Upper lobe of right lung (tissue), 1 donor: Measurements from ENCODE around the gene COL15A1. TPM values are rescaled to one million over a fixed set of nuclear protein-coding genes. Genes with fewer than 3 reads are reported as not detected.

Experiments used
- ATAC-seq: fragments of 200-7000 bp; cut with Tn5 transposase; one replicate; pipeline ENCODE4 v1.9.1; 2020; ENCODE audit warnings: mild to moderate bottlenecking, moderate library complexity
- DNase-seq: peaks from one replicate; pipeline ENCODE4 v3.0.0-alpha.2; 2020
- H3K27ac ChIP-seq: fragments of 200-600 bp; one replicate; pipeline ENCODE4 v1.8.0; 2022
- H3K27me3 ChIP-seq: fragments of 200-600 bp; one replicate; pipeline ENCODE4 v1.8.0; 2022; ENCODE audit warnings: mild to moderate bottlenecking
- H3K36me3 ChIP-seq: fragments of 200-600 bp; one replicate; pipeline ENCODE4 v1.8.0; 2022
- H3K4me1 ChIP-seq: fragments of 200-600 bp; one replicate; pipeline ENCODE4 v1.8.0; 2022
- H3K4me3 ChIP-seq: fragments of 200-600 bp; one replicate; pipeline ENCODE4 v1.8.0; 2022; ENCODE audit warnings: mild to moderate bottlenecking
- H3K9me3 ChIP-seq: fragments of 200-600 bp; one replicate; pipeline ENCODE4 v1.8.0; 2022
- intact Hi-C: fragments of 100-400 bp; cut with DNase I; formaldehyde crosslinking; loops from one replicate; pipeline ENCODE4 v1.11.0; 2022
- total RNA-seq: library from RNA; stranded (reverse); fragmentation: NEBNext Ultra II Directional; extraction: Animal tissue kit (Norgen Biotek cat#: 25700); gene quantifications from one replicate; pipeline ENCODE4 v1.2.1, GENCODE V29; 2021
- TF ChIP-seq, protein P1 (sequence below): fragments of 200-600 bp; IDR thresholded peaks from one replicate; pipeline ENCODE4 v1.8.0; 2022; ENCODE audit warnings: antibody characterized with exemption
- donor health status: DM: no; HTN: yes; CAD: no; lungs with severe emphysema.

Gene COL15A1
- total RNA-seq, 1 donor from 2014 or later, result 8.0 TPM

DNA sequence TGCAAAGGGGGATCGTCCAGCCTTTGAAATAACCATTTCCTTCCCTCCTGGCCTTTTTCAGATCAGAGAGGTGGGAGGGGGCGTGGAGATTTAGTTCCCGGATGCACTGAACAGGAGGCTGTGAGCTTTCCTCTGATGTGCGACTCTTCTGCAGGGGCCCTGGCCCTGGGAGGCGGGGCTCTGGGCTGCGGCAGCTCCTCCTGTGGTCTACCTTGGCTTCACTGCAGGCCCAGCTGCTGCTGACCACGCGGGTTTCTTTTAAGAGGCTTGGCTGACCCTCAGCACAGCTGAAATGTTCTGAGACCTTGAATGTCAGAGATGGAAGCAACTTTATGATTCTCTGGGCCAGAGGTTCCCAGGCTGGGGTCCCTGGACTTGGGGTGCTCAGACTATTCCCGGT, 27.0 kb upstream of the COL15A1 start:
- ATAC-seq (peak; percentile 35), DNase-seq (no peak)
- Histone ChIP-seq H3K9me3 (no peaks in the 10 kb centered on the region), H3K36me3 (no peaks in the 10 kb centered on the region), H3K4me1 (peaks cover 11% of the 10 kb centered on the region), H3K27me3 (no peaks in the 10 kb centered on the region), H3K27ac (no peak overlapping the region), H3K4me3 (no peak overlapping the region)
- intact Hi-C loops, result no loop called here
- TF ChIP-seq, protein P1, sequence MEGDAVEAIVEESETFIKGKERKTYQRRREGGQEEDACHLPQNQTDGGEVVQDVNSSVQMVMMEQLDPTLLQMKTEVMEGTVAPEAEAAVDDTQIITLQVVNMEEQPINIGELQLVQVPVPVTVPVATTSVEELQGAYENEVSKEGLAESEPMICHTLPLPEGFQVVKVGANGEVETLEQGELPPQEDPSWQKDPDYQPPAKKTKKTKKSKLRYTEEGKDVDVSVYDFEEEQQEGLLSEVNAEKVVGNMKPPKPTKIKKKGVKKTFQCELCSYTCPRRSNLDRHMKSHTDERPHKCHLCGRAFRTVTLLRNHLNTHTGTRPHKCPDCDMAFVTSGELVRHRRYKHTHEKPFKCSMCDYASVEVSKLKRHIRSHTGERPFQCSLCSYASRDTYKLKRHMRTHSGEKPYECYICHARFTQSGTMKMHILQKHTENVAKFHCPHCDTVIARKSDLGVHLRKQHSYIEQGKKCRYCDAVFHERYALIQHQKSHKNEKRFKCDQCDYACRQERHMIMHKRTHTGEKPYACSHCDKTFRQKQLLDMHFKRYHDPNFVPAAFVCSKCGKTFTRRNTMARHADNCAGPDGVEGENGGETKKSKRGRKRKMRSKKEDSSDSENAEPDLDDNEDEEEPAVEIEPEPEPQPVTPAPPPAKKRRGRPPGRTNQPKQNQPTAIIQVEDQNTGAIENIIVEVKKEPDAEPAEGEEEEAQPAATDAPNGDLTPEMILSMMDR, result no peak

DNA sequence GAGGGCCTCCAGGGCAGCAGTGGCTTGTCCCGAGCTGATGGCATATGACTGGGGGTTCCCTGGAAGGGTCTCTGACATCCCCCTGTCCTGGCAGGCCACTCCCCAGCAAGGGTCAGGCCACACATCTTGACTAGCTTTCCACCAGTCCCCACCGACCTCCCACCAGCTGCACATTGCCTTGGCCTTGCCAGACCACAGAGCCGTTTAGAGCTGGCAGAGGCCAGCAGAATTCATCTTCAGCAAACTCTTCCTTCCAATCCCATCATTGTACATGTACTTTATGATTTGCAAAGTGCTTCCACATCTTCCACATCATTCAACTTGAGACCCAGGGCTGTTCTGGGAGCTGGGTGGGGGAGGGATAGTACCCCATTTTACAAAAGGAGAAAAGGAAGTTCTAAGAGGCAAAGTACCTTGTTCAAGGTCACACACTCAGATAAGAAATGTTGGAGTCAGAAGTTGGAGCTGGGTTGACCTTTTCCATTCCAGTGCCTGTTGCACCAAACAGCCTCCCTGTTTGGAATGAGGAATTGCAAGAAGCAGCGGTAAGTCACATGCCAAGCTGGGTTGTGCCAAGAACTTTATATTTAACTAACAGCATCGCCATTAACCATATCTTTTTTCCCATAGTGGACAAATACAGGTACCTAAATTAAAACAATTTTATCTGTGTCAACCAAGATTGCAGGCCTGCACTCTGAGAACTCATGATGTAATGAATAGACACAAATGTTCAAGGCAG, 25.8 kb upstream of the COL15A1 start:
- Histone ChIP-seq H3K4me3 (no peak overlapping the region), H3K27ac (no peak overlapping the region), H3K4me1 (peaks cover 14% of the 10 kb centered on the region), H3K36me3 (no peaks in the 10 kb centered on the region), H3K27me3 (no peaks in the 10 kb centered on the region), H3K9me3 (no peaks in the 10 kb centered on the region)
- DNase-seq (no peak), ATAC-seq (no peak)
- TF ChIP-seq, protein P1, result no peak
- intact Hi-C loops, result no loop called here

DNA sequence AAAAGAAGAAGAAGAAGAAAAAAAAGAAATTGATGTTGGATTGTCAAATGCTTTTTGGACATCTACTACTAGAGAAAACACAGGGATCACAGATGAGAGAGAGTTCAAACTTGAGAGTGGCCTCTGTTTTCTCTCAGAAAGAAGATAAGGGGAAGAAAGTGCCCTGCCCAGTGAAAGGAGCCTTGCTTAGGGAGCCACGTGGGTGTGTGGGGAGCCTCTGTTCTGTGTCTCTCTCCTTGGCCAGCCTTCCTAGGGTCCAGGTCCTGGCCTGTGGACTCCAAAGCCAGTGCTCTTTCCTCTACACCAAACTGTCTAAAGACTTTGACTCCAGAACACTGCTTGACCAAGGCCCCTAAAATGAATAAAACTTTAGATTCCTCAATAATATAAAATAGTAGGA, 22.0 kb upstream of the COL15A1 start:
- Histone ChIP-seq H3K9me3 (no peaks in the 10 kb centered on the region), H3K27ac (no peak overlapping the region), H3K27me3 (no peaks in the 10 kb centered on the region), H3K4me3 (no peak overlapping the region), H3K36me3 (no peaks in the 10 kb centered on the region), H3K4me1 (peaks cover 16% of the 10 kb centered on the region)
- ATAC-seq, result no peak
- intact Hi-C loops, result no loop called here
- TF ChIP-seq, protein P1, result no peak
- DNase-seq, result no peak

DNA sequence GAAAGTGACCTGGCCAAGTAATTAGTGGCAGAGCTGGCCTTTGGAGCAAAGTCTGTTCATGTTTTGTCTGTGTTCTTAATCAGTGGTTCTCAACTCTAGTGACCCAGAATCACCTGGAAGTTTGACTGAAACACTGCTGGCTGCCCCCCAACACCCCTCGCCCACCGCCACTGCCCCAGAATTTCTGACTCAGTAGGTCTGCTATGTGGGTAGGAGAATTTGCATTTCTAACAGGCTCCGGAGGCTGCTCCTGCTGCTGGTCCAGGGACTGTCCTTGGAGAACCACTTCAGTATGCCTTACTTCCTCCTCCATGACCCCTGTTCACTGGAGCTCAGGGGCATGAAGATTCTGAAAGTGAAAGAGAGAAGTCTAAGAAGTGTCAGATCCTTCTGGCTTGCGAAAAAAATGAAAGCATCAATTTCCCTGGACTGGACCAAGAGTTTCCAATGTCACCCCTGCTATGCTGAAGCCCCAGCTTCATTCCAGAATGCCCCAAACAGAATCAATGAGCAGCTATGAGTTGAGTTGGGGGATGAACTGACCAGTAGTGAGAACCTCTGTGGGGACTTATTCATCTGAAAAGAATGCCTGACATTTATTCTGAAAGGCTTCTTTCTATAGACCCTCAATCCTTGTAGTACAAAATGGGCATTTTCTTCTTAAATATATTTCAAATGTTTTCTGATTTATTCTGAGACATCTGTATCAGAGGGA, 20.8 kb upstream of the COL15A1 start:
- ATAC-seq, result peak; percentile 85
- DNase-seq, result no peak
- TF ChIP-seq, protein P1, result no peak
- Histone ChIP-seq H3K4me1 (peaks cover 13% of the 10 kb centered on the region), H3K27ac (no peak overlapping the region), H3K4me3 (no peak overlapping the region), H3K27me3 (no peaks in the 10 kb centered on the region), H3K9me3 (no peaks in the 10 kb centered on the region), H3K36me3 (no peaks in the 10 kb centered on the region)
- intact Hi-C loops, result no loop called here

DNA sequence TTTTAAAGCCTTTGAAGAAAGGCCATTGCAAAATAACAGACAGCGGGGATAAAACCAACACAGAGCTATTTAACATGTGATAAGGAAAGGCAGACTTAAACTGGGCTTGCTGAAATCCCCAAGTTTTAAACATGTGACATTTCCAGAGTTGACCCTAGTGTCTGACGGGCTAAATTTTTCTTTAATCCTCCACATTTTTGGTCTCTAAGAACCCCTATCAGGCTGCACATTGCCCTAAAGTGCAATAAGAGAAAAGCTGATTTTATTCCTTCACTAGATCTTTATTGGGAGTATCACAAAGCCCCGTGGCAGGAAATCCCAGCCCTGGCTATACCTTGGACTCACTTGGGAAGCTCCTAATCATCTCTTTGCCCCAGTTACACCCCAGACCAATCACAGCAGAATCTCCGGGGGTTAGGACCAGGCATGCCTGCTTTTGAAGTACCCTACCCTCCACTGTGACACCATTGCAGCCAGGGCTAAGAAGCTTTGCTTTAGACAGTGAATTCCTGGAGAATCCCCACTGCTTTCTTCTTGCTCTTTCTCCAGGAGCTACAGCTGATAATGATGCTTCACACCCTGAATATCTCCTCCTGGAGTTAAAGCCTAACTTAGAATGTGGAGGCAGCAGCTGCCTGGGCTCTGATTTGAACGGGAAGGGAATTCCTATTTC, 20.1 kb upstream of the COL15A1 start:
- DNase-seq (no peak), ATAC-seq (no peak)
- H3K4me1 ChIP-seq, result peaks cover 9% of the 10 kb centered on the region
- H3K27ac ChIP-seq, result no peak overlapping the region
- TF ChIP-seq, protein P1, result no peak
- no peaks in the 10 kb centered on the region for H3K9me3 ChIP-seq
- H3K36me3 ChIP-seq, result no peaks in the 10 kb centered on the region
- no peak overlapping the region for H3K4me3 ChIP-seq
- H3K27me3 ChIP-seq, result no peaks in the 10 kb centered on the region
- intact Hi-C loops, result no loop called here
